HG02571 (cell line): ENCODE results near the gene ZDHHC9.

Experiments used
- ATAC-seq: cut with Tn5 transposase; IDR thresholded peaks from one replicate; pipeline ENCODE4 v1.9.1; 2021; ENCODE audit warnings: mild to moderate bottlenecking, moderate library complexity; ENCODE audit not compliant: unreplicated experiment

ZDHHC9 gene

GRCh38 chrX:129768586-129769466, 74.9 kb downstream of the ZDHHC9 start:
- no peak for ATAC-seq

GRCh38 chrX:129768186-129768585, 75.5 kb downstream of the ZDHHC9 start:
- no peak for ATAC-seq

- no peak for ATAC-seq
Measured at GRCh38 chrX:129763666-129764065, 80.0 kb downstream of the ZDHHC9 start.

GRCh38 chrX:129762448-129762847, 81.2 kb downstream of the ZDHHC9 start:
- no peak for ATAC-seq

- no peak for ATAC-seq
Measured at GRCh38 chrX:129761596-129761995, 82.1 kb downstream of the ZDHHC9 start.

GRCh38 chrX:129760981-129761380, 82.7 kb downstream of the ZDHHC9 start:
- no peak for ATAC-seq

- ATAC-seq = no peak
Measured at GRCh38 chrX:129760155-129760554, 83.5 kb downstream of the ZDHHC9 start.

- ATAC-seq = no peak
Measured at GRCh38 chrX:129759576-129760061, 84.1 kb downstream of the ZDHHC9 start.

GRCh38 chrX:129755779-129756650, 87.7 kb downstream of the ZDHHC9 start:
- ATAC-seq = no peak

GRCh38 chrX:129754056-129755024, 89.3 kb downstream of the ZDHHC9 start:
- no peak for ATAC-seq
